Kidney (tissue), 14 donors: ENCODE data around the gene C11orf52. TPM values are rescaled to one million over a fixed set of nuclear protein-coding genes. Genes with fewer than 3 reads are reported as not detected.

ENCODE experiments used
- DNase-seq, 5 donors: peaks; one replicate each; pipeline ENCODE4 v3.0.0-alpha.2; 2013 to 2020
- FAIRE-seq: peaks from 2 replicates; lab custom pipeline; 2012; peaks lifted over from hg19 to GRCh38; lab: Jason Lieb, UNC
- H3K27ac ChIP-seq, 2 donors: one replicate each; pipeline ENCODE4 v1.7.0; 2013; ENCODE audit warnings: low read depth in 2 of 2, low read length in 2 of 2, inconsistent platforms in 1 of 2
- H3K27me3 ChIP-seq: one replicate; pipeline ENCODE4 v1.7.1; 2013; ENCODE audit warnings: low read length, inconsistent platforms; ENCODE audit not compliant: control insufficient read depth, insufficient read depth
- H3K36me3 ChIP-seq, 3 donors: one replicate each; pipeline versions ENCODE4 v1.7.0 to v1.7.1; 2013; ENCODE audit warnings: low read length in 3 of 3, control low read depth in 1 of 3, inconsistent platforms in 1 of 3; ENCODE audit not compliant: insufficient read depth in 3 of 3, control insufficient read depth in 2 of 3
- H3K4me1 ChIP-seq, 3 donors: one replicate each; pipeline versions ENCODE4 v1.7.0 to v1.7.1; 2013; ENCODE audit warnings: low read length in 3 of 3, inconsistent platforms in 1 of 3, low read depth in 1 of 3; ENCODE audit not compliant: control insufficient read depth in 2 of 3, insufficient read depth in 2 of 3
- H3K4me3 ChIP-seq, 3 donors: one replicate each; pipeline versions ENCODE4 v1.7.0 to v1.8.1; 2013; ENCODE audit warnings: low read length in 3 of 3, control low read depth in 1 of 3, inconsistent platforms in 1 of 3
- H3K9ac ChIP-seq, 3 donors: one replicate each; pipeline versions ENCODE4 v1.7.0 to v1.7.1; 2013; ENCODE audit warnings: low read length in 3 of 3, control low read depth in 1 of 3, inconsistent platforms in 1 of 3
- H3K9me3 ChIP-seq, 3 donors: one replicate each; pipeline versions ENCODE4 v1.7.0 to v1.7.1; 2013; ENCODE audit warnings: low read length in 3 of 3, control low read depth in 1 of 3, inconsistent platforms in 1 of 3; ENCODE audit not compliant: control insufficient read depth in 2 of 3, insufficient read depth in 1 of 3
- intact Hi-C: fragments of 100-400 bp; cut with DNase I; formaldehyde crosslinking; loops from one replicate; pipeline ENCODE4 v1.11.1; 2022
- polyA plus RNA-seq: library from polyadenylated mRNA; stranded (reverse); fragments of 350-450 nt; fragmentation: Illumina TruSeq; extraction: RNeasy Lipid Tissue Mini Kit (QIAGEN cat#74804); gene quantifications from one replicate; pipeline ENCODE4 v1.2.3, GENCODE V29; 2014; ENCODE audit warnings: low read depth, low replicate concordance; ENCODE audit not compliant: insufficient read depth
- total RNA-seq: library from RNA; stranded (reverse); fragmentation: NEBNext Ultra II Directional; extraction: Animal tissue kit (Norgen Biotek cat#: 25700); gene quantifications from one replicate; pipeline ENCODE4 v1.2.1, GENCODE V29; 2021
- TF ChIP-seq, protein P1 (sequence below): IDR thresholded peaks from 3 replicates; pipeline ENCODE4 v1.5.1; 2012; ENCODE audit warnings: mild to moderate bottlenecking, moderate library complexity, borderline replicate concordance; ENCODE audit not compliant: insufficient read depth; ENCODE audit errors: extremely low read depth
- donor health status: control.
- donor health status: control.
- donor health status: control.
- donor health status: control.
- donor health status: control.
- donor health status: DM: yes; HTN: yes; CAD: no.
- donor health status: Normal renal cell carcinoma (clear cell type).

Gene C11orf52
- total and polyA plus RNA-seq, 2 donors from 2014 or later: 27.8 to 103 TPM

GRCh38 chr11:111974446-111974845 is 55.7 kb downstream of the C11orf52 start:
- Histone ChIP-seq H3K36me3 (no peaks in the 10 kb centered on the region), H3K9me3 (no peaks in the 10 kb centered on the region), H3K4me1 (peaks cover 0 to 10% (median 0%) of the 10 kb centered on the region in 3 donors), H3K27me3 (no peaks in the 10 kb centered on the region), H3K27ac (no peak overlapping the region), H3K4me3 (no peak overlapping the region), H3K9ac (no peak overlapping the region)
- FAIRE-seq (no peak), DNase-seq (peak in 1 of 5 donors; percentile 10)
- intact Hi-C loops: no loop called here
- TF ChIP-seq, protein P1, sequence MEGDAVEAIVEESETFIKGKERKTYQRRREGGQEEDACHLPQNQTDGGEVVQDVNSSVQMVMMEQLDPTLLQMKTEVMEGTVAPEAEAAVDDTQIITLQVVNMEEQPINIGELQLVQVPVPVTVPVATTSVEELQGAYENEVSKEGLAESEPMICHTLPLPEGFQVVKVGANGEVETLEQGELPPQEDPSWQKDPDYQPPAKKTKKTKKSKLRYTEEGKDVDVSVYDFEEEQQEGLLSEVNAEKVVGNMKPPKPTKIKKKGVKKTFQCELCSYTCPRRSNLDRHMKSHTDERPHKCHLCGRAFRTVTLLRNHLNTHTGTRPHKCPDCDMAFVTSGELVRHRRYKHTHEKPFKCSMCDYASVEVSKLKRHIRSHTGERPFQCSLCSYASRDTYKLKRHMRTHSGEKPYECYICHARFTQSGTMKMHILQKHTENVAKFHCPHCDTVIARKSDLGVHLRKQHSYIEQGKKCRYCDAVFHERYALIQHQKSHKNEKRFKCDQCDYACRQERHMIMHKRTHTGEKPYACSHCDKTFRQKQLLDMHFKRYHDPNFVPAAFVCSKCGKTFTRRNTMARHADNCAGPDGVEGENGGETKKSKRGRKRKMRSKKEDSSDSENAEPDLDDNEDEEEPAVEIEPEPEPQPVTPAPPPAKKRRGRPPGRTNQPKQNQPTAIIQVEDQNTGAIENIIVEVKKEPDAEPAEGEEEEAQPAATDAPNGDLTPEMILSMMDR: no peak

- Histone ChIP-seq H3K4me1 (peaks cover 0 to 10% (median 0%) of the 10 kb centered on the region in 3 donors), H3K9me3 (no peaks in the 10 kb centered on the region), H3K9ac (no peak overlapping the region), H3K4me3 (no peak overlapping the region), H3K27me3 (no peaks in the 10 kb centered on the region), H3K27ac (no peak overlapping the region), H3K36me3 (no peaks in the 10 kb centered on the region)
- DNase-seq (no peak), FAIRE-seq (no peak)
- intact Hi-C loops: no loop called here
- TF ChIP-seq, protein P1: peak; percentile 9
These were observed 56.5 kb downstream of the C11orf52 start for GRCh38 chr11:111975076-111975806.

- Histone ChIP-seq H3K4me1 (peaks cover 0 to 10% (median 0%) of the 10 kb centered on the region in 3 donors), H3K36me3 (peaks cover 0 to 2% (median 0%) of the 10 kb centered on the region in 3 donors), H3K27me3 (no peaks in the 10 kb centered on the region), H3K4me3 (peak overlapping the region in 1 of 3 donors; percentile 32), H3K9me3 (no peaks in the 10 kb centered on the region), H3K9ac (peak overlapping the region in 1 of 3 donors; percentile 65), H3K27ac (peak overlapping the region; percentile 63 to 70)
- DNase-seq (no peak), FAIRE-seq (no peak)
- intact Hi-C loops: no loop called here
- TF ChIP-seq, protein P1: no peak
These were observed 57.5 kb downstream of the C11orf52 start for GRCh38 chr11:111976119-111976766.

Other genes starting within 250 kb of the C11orf52 start
- gene PPP2R1B, start 152.5 kb upstream of the C11orf52 start, total RNA-seq: 35.5 TPM
- gene PPP2R1B, start 152.5 kb upstream of the C11orf52 start, polyA plus RNA-seq: 11.7 TPM
- 27.8 TPM for gene ALG9, start 47.3 kb upstream of the C11orf52 start, total RNA-seq
- gene ALG9, start 47.3 kb upstream of the C11orf52 start, polyA plus RNA-seq: 30.0 TPM
- gene FDXACB1, start 39.7 kb upstream of the C11orf52 start, total RNA-seq: 2.6 TPM
- gene FDXACB1, start 39.7 kb upstream of the C11orf52 start, polyA plus RNA-seq: 1.5 TPM
- gene CFAP68, start 39.4 kb upstream of the C11orf52 start, total RNA-seq: 29.5 TPM
- gene CFAP68, start 39.4 kb upstream of the C11orf52 start, polyA plus RNA-seq: 93.7 TPM
- 1,312 TPM for gene CRYAB, start 7.1 kb upstream of the C11orf52 start, total RNA-seq
- gene CRYAB, start 7.1 kb upstream of the C11orf52 start, polyA plus RNA-seq: 1,857 TPM
- gene HSPB2, start 6.2 kb upstream of the C11orf52 start, total RNA-seq: 4.4 TPM
- 15.7 TPM for gene HSPB2, start 6.2 kb upstream of the C11orf52 start, polyA plus RNA-seq
- 29.5 TPM for gene DIXDC1, start 18.4 kb downstream of the C11orf52 start, total RNA-seq
- gene DIXDC1, start 18.4 kb downstream of the C11orf52 start, polyA plus RNA-seq: 7.3 TPM
- gene DLAT, start 106.5 kb downstream of the C11orf52 start, total RNA-seq: 33.1 TPM
- gene DLAT, start 106.5 kb downstream of the C11orf52 start, polyA plus RNA-seq: 27.5 TPM
- gene PIH1D2, start 155.1 kb downstream of the C11orf52 start, total RNA-seq: 7.5 TPM
- gene PIH1D2, start 155.1 kb downstream of the C11orf52 start, polyA plus RNA-seq: 6.6 TPM
- gene NKAPD1, start 155.4 kb downstream of the C11orf52 start, total RNA-seq: 21.5 TPM
- gene NKAPD1, start 155.4 kb downstream of the C11orf52 start, polyA plus RNA-seq: 14.3 TPM
- gene TIMM8B, start 167.8 kb downstream of the C11orf52 start, total RNA-seq: 51.3 TPM
- gene TIMM8B, start 167.8 kb downstream of the C11orf52 start, polyA plus RNA-seq: 167 TPM
- 111 TPM for gene SDHD, start 168.0 kb downstream of the C11orf52 start, total RNA-seq
- gene SDHD, start 168.0 kb downstream of the C11orf52 start, polyA plus RNA-seq: 288 TPM
- 25.2 TPM for gene IL18, start 245.2 kb downstream of the C11orf52 start, total RNA-seq
- 37.4 TPM for gene IL18, start 245.2 kb downstream of the C11orf52 start, polyA plus RNA-seq
- not detected for gene TEX12, start 248.5 kb downstream of the C11orf52 start, total RNA-seq
- gene TEX12, start 248.5 kb downstream of the C11orf52 start, polyA plus RNA-seq: not detected